Measurements from ENCODE around the gene OR13C5. TPM values are rescaled to one million over a fixed set of nuclear protein-coding genes. Genes with fewer than 3 reads are reported as not detected.

The OR13C5 gene
- total RNA-seq, 2 donors from 2014 or later = not detected

- H3K36me3 Mint-ChIP-seq (ENCODE audit: low read depth) = no peaks in the 10 kb centered on the region
- no peaks in the 10 kb centered on the region for H3K9me3 Mint-ChIP-seq
- H3K36me3 ChIP-seq (ENCODE audit: control insufficient read depth, insufficient read depth, low read length) = no peaks in the 10 kb centered on the region
- H3K4me3 Mint-ChIP-seq = no peak overlapping the region
- H3K9me3 ChIP-seq (ENCODE audit: control insufficient read depth, low read length) = no peaks in the 10 kb centered on the region
- H3K27me3 ChIP-seq (ENCODE audit: control insufficient read depth, insufficient read depth, low read length, poor library complexity, severe bottlenecking) = no peaks in the 10 kb centered on the region
- H3K27ac Mint-ChIP-seq = no peak overlapping the region
- DNase-seq = no peak
- no peak for TF ChIP-seq CTCF (conservative IDR thresholded peaks at IDR 0.05)
- 0 to 21% methylated on average over 1 of the region's 1 CpG for WGBS, 2 experiments (ENCODE audit: insufficient coverage in 1 of 2, insufficient read length in 1 of 2)
- H3K27ac ChIP-seq (ENCODE audit: low read depth, low read length) = no peak overlapping the region
- H3K4me3 ChIP-seq (ENCODE audit: low read length) = no peak overlapping the region
- H3K9ac ChIP-seq (ENCODE audit: extremely low read depth, low read length, poor library complexity, severe bottlenecking) = no peak overlapping the region
- no peaks in the 10 kb centered on the region for H3K4me1 Mint-ChIP-seq
- H3K4me1 ChIP-seq (ENCODE audit: control insufficient read depth, insufficient read depth, low read length) = no peaks in the 10 kb centered on the region
- peaks cover 2% of the 10 kb centered on the region for H3K27me3 Mint-ChIP-seq (ENCODE audit: insufficient read depth)
Measured at GRCh38 chr9:104589626-104590025, 9.6 kb downstream of the OR13C5 start.

- no peaks in the 10 kb centered on the region for H3K36me3 ChIP-seq (ENCODE audit: control insufficient read depth, insufficient read depth, low read length)
- no peaks in the 10 kb centered on the region for H3K9me3 Mint-ChIP-seq
Measured at GRCh38 chr9:104586496-104587180, 12.6 kb downstream of the OR13C5 start.

GRCh38 chr9:104580562-104580961, 18.7 kb downstream of the OR13C5 start:
- Mint-ChIP-seq H3K4me1 (no peaks in the 10 kb centered on the region), H3K27ac (no peak overlapping the region), H3K4me3 (no peak overlapping the region), H3K27me3 (ENCODE audit: insufficient read depth) (no peaks in the 10 kb centered on the region), H3K9me3 (no peaks in the 10 kb centered on the region), H3K36me3 (ENCODE audit: low read depth) (no peaks in the 10 kb centered on the region)
- no peaks in the 10 kb centered on the region for H3K9me3 ChIP-seq (ENCODE audit: control insufficient read depth, low read length)
- TF ChIP-seq CTCF (conservative IDR thresholded peaks at IDR 0.05) = no peak
- no peaks in the 10 kb centered on the region for H3K36me3 ChIP-seq (ENCODE audit: control insufficient read depth, insufficient read depth, low read length)
- DNase-seq = no peak
- no peaks in the 10 kb centered on the region for H3K27me3 ChIP-seq (ENCODE audit: control insufficient read depth, insufficient read depth, low read length, poor library complexity, severe bottlenecking)
- no peak overlapping the region for H3K27ac ChIP-seq (ENCODE audit: low read depth, low read length)
- no peak overlapping the region for H3K9ac ChIP-seq (ENCODE audit: extremely low read depth, low read length, poor library complexity, severe bottlenecking)
- no peaks in the 10 kb centered on the region for H3K4me1 ChIP-seq (ENCODE audit: control insufficient read depth, insufficient read depth, low read length)
- 100% methylated on average over 1 of the region's 1 CpG; no CpG with 5 or more reads in 1 of the 2 experiments for WGBS, 2 experiments (ENCODE audit: insufficient coverage in 1 of 2, insufficient read length in 1 of 2)
- no peak overlapping the region for H3K4me3 ChIP-seq (ENCODE audit: low read length)

More at GRCh38 chr9:104586496-104587180, 12.6 kb downstream of the OR13C5 start:
- no peak overlapping the region for H3K27ac ChIP-seq (ENCODE audit: low read depth, low read length)
- DNase-seq = no peak
- 89% methylated on average over 1 of the region's 1 CpG; no CpG with 5 or more reads in 1 of the 2 experiments for WGBS, 2 experiments (ENCODE audit: insufficient coverage in 1 of 2, insufficient read length in 1 of 2)
- Mint-ChIP-seq H3K4me1 (no peaks in the 10 kb centered on the region), H3K36me3 (ENCODE audit: low read depth) (no peaks in the 10 kb centered on the region), H3K27ac (no peak overlapping the region), H3K27me3 (ENCODE audit: insufficient read depth) (peaks cover 2% of the 10 kb centered on the region), H3K4me3 (no peak overlapping the region)
- H3K27me3 ChIP-seq (ENCODE audit: control insufficient read depth, insufficient read depth, low read length, poor library complexity, severe bottlenecking) = no peaks in the 10 kb centered on the region
- no peak overlapping the region for H3K4me3 ChIP-seq (ENCODE audit: low read length)
- no peaks in the 10 kb centered on the region for H3K9me3 ChIP-seq (ENCODE audit: control insufficient read depth, low read length)
- no peaks in the 10 kb centered on the region for H3K4me1 ChIP-seq (ENCODE audit: control insufficient read depth, insufficient read depth, low read length)
- H3K9ac ChIP-seq (ENCODE audit: extremely low read depth, low read length, poor library complexity, severe bottlenecking) = no peak overlapping the region
- no peak for TF ChIP-seq CTCF (conservative IDR thresholded peaks at IDR 0.05)

Measured in endodermal cell (in vitro differentiated cells).